Stimulated activated CD8-positive, alpha-beta memory T cell treated with anti-CD3 and anti-CD28 coated beads, Interleukin-2, amount 100 ng/mL, for 1 hour (primary cell): Measurements from ENCODE around the gene AKR1C4.

ENCODE experiments used
- DNase-seq, 2 donors: peaks; one replicate each; pipeline ENCODE4 v3.0.0-alpha.2; 2020; ENCODE audit warnings: low read depth in 2 of 2

The AKR1C4 gene

DNA sequence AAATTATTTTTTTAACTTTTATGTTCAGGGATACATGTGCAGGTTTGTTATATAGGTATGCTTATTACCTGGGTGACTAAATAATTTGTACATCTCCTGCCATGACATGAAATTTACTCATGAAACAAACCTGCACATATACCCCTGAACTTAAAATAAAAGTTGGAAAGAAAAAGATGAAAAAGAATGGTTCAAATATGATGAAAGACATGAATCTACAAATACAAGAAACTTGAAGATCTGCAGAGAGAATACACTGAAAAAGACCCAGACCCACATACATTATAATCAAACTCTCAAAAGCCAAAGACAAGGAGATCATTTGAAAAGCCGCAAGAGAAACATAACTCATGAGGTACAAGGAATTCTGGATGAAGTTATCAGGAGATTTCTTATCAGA is 70.2 kb downstream of the AKR1C4 start:
- DNase-seq: no peak

DNA sequence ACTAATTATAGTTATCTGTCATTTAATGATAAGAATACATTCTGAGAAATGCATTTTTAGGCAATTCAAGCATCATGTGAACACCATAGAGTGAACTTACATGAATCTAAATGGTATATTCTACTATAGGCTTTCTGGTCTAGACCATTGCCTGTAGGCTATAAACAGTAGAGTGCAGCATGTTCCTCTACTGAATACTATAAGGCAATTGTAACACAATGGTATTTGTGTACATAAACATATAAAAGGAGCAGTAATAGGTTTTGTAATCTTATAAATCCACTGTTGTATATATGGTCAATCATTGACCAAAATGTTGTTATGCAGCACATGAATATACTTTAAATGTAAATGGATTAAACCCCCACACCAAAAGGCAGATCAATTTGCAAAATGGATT is 71.6 kb downstream of the AKR1C4 start:
- no peak for DNase-seq
